Loucy (cell line): Measurements from ENCODE around the gene GNB1.

ENCODE experiments used
- H2AFZ ChIP-seq: fragments of 200-600 bp; sonication (generic); 2 replicates; pipeline ENCODE4 v1.6.0; 2016; ENCODE audit warnings: antibody characterized with exemption, mild to moderate bottlenecking, low read length, moderate library complexity
- H3F3A ChIP-seq: fragments of 200-600 bp; 2 replicates; pipeline ENCODE4 v1.6.0; 2016; ENCODE audit warnings: antibody characterized with exemption, low read depth, mild to moderate bottlenecking
- H3K27me3 ChIP-seq: fragments of 200-600 bp; sonication (generic); 2 replicates; pipeline ENCODE4 v1.6.1; 2014; ENCODE audit warnings: low read length, mild to moderate bottlenecking; ENCODE audit not compliant: insufficient read depth, poor library complexity, severe bottlenecking
- H3K36me3 ChIP-seq: fragments of 200-600 bp; sonication (generic); 2 replicates; pipeline ENCODE4 v1.6.1; 2016; ENCODE audit warnings: low read length; ENCODE audit not compliant: insufficient read depth
- H3K4me1 ChIP-seq: fragments of 200-600 bp; sonication (generic); 2 replicates; pipeline ENCODE4 v1.5.1; 2014; ENCODE audit warnings: low read length, mild to moderate bottlenecking; ENCODE audit not compliant: insufficient read depth, poor library complexity, severe bottlenecking
- H3K4me2 ChIP-seq: fragments of 200-600 bp; sonication (generic); 2 replicates; pipeline ENCODE4 v1.6.0; 2014; ENCODE audit warnings: antibody characterized with exemption, low read length, low read depth, mild to moderate bottlenecking; ENCODE audit not compliant: poor library complexity, severe bottlenecking
- H3K4me3 ChIP-seq: fragments of 200-600 bp; sonication (generic); 2 replicates; pipeline ENCODE4 v1.5.1; 2014; ENCODE audit warnings: low read length, mild to moderate bottlenecking, mixed read lengths; ENCODE audit not compliant: poor library complexity, severe bottlenecking
- H3K79me2 ChIP-seq: fragments of 200-600 bp; sonication (generic); 2 replicates; pipeline ENCODE4 v1.6.1; 2014; ENCODE audit warnings: low read length; ENCODE audit not compliant: insufficient read depth
- H3K9ac ChIP-seq: fragments of 200-600 bp; sonication (generic); 2 replicates; pipeline ENCODE4 v1.6.0; 2014; ENCODE audit warnings: mild to moderate bottlenecking, low read depth, low read length, moderate library complexity; ENCODE audit not compliant: poor library complexity, severe bottlenecking
- H3K9me2 ChIP-seq: fragments of 200-600 bp; sonication (generic); replicated peaks from 2 replicates; pipeline ENCODE4 v1.6.1; 2016; ENCODE audit warnings: low read depth, low read length, mixed read lengths
- H3K9me3 ChIP-seq: fragments of 200-600 bp; sonication (generic); 2 replicates; pipeline ENCODE4 v1.6.1; 2014; ENCODE audit warnings: mild to moderate bottlenecking, antibody characterized with exemption, low read length, low read depth; ENCODE audit not compliant: insufficient read depth
- H4K20me1 ChIP-seq: fragments of 200-600 bp; sonication (generic); 2 replicates; pipeline ENCODE4 v1.6.0; 2014; ENCODE audit warnings: antibody characterized with exemption, low read length, mild to moderate bottlenecking; ENCODE audit not compliant: insufficient read depth, poor library complexity, severe bottlenecking
- CTCF ChIP-seq: fragments of 200-600 bp; sonication (generic); conservative IDR thresholded peaks from 2 replicates; pipeline ENCODE4 v1.5.1; 2014; ENCODE audit warnings: mild to moderate bottlenecking, antibody characterized with exemption, low read length
- EZH2phosphoT487 ChIP-seq: fragments of 200-600 bp; IDR thresholded peaks from 2 replicates; pipeline ENCODE4 v1.6.1; 2018; ENCODE audit warnings: antibody characterized with exemption, mild to moderate bottlenecking, moderate library complexity, borderline replicate concordance

Gene GNB1

DNA sequence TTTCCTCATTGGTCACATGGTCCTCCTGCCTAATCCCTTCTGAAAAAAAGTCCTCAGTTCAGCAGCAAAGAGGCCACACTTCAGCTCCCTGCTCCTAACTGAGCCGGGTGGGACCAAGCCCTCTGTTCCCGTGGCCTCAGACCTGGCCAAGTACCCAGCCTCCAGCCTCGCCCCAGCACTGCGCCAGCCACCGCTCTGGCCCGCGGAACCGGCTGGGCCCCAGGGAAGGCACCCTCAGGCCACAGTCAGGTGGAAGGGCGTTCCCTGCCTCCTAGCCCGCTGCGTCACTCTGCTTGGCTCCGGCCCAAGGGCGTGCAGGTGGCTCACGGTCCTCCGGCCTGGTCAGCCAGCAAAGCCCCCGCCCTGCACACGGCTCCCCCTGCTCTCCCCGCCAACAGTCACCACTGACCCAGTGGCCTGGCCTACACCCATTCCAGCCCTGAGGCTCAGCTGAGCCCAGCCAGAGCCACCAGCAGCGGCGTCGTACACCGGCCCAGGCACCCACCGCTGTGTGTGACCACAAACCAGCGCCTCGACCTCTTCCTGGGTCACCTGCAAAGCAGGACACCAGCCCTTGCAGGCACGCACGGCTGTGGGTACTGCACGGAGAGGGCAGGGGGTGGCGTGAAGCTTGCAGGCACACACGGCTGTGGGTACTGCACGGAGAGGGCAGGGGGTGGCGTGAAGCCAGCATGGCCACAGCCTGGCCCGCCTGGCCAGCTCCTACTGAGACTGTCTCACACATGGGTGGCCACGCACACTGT lies 132.0 kb downstream of the GNB1 start:
- Histone ChIP-seq H4K20me1 (no peaks in the 10 kb centered on the region), H3F3A (no peaks in the 10 kb centered on the region)

DNA sequence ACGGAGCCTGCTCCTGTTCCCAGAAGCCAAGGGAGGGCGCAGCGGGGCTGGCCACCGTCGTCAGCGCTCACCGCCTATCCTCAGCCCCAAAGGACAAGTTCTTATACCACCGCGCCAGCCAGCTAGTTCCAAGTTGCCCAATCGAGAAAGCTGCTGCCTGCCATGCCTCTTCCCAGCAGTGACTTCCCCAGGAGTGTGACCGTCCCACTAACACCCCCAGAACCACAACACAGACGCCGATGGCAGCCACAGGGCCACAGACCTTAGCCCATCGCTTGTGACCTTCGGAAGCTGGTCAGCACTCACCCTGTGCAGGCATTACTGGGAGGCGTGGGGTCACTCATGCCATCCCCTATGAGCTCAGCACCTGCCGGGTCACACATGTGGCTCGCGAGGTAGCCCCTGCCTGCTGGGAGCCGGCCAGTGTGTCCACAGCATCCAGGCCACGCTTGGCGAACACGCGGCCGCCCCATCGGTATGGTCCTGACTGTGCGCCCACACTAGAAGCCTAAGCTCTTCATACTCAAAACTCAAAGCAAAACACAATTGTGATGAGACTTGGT lies 132.7 kb downstream of the GNB1 start:
- Histone ChIP-seq H4K20me1 (no peaks in the 10 kb centered on the region), H3K79me2 (no peaks in the 10 kb centered on the region), H3K4me2 (no peak overlapping the region), H3K9ac (no peak overlapping the region), H3K36me3 (peaks cover 65% of the 10 kb centered on the region; the same call in 1 of the 2 replicates), H2AFZ (no peak overlapping the region), H3F3A (no peaks in the 10 kb centered on the region), H3K4me1 (no peaks in the 10 kb centered on the region), H3K9me3 (no peaks in the 10 kb centered on the region), H3K27me3 (no peaks in the 10 kb centered on the region), H3K4me3 (no peak overlapping the region), H3K9me2 (no peaks in the 10 kb centered on the region)
- TF ChIP-seq EZH2phosphoT487 = no peak
- no peak for TF ChIP-seq CTCF

More for the DNA sequence above, 132.0 kb downstream of the GNB1 start:
- Histone ChIP-seq H3K4me2 (no peak overlapping the region), H3K4me1 (no peaks in the 10 kb centered on the region), H3K4me3 (no peak overlapping the region), H3K9me3 (no peaks in the 10 kb centered on the region), H3K27me3 (no peaks in the 10 kb centered on the region), H3K79me2 (no peaks in the 10 kb centered on the region), H3K36me3 (peaks cover 58% of the 10 kb centered on the region; the same call in 1 of the 2 replicates), H3K9me2 (no peaks in the 10 kb centered on the region), H3K9ac (no peak overlapping the region), H2AFZ (no peak overlapping the region)
- no peak for TF ChIP-seq EZH2phosphoT487
- TF ChIP-seq CTCF = no peak

DNA sequence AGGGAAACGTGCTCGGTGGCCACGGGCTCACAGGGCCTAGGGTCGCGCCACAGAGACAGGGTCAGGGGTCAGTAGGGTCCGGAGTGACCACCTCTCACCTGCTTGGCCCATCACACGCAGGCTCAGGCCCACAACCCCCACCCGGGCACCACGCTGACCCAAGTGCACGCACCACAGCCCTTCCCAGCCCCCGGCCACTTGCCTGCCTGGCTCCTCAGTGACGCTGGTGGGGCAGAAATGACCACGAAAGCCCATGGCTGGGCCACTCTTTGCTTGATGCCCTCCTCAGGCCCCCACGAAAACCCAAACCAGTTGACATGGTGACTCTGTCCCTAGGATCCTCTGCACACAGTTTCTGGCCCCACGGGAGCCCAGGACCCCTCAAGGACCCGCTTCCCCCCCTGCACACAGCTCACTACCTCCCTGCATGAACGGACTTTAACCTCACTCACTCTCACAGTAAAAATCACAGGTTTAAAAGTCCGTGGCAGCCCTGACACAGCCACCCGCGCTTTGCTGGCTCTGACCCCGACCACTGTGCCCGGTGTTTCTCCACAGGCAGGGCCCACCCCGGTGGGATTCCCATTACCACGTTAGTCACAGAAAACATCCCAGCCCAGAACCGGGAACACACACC lies 133.3 kb downstream of the GNB1 start:
- no peaks in the 10 kb centered on the region for H3K9me3 ChIP-seq
- no peaks in the 10 kb centered on the region for H3F3A ChIP-seq
- H3K36me3 ChIP-seq = peaks cover 64% of the 10 kb centered on the region; the same call in 1 of the 2 replicates
- H3K79me2 ChIP-seq = no peaks in the 10 kb centered on the region
- TF ChIP-seq CTCF (no peak), EZH2phosphoT487 (no peak)
- no peak overlapping the region for H3K4me2 ChIP-seq
- H4K20me1 ChIP-seq = no peaks in the 10 kb centered on the region
- H3K4me1 ChIP-seq = no peaks in the 10 kb centered on the region
- no peaks in the 10 kb centered on the region for H3K27me3 ChIP-seq
- no peak overlapping the region for H3K4me3 ChIP-seq
- no peak overlapping the region for H2AFZ ChIP-seq
- H3K9ac ChIP-seq = no peak overlapping the region
- no peaks in the 10 kb centered on the region for H3K9me2 ChIP-seq
